Lower leg skin (tissue), 4 donors: ENCODE measurements around the gene CMIP. TPM values are rescaled to one million over a fixed set of nuclear protein-coding genes. Genes with fewer than 3 reads are reported as not detected.

Experiments
- DNase-seq, 2 donors: peaks; one replicate each; pipeline ENCODE4 v3.0.0-alpha.2; 2019; ENCODE audit warnings: low spot score in 2 of 2
- H3K4me3 ChIP-seq: fragments of 200-600 bp; sonication (generic); 2 replicates; pipeline ENCODE4 v1.5.1; 2017; ENCODE audit warnings: mild to moderate bottlenecking, low read depth; ENCODE audit not compliant: poor library complexity, severe bottlenecking
- POLR2A ChIP-seq, 2 donors: fragments of 450-650 bp; IDR thresholded peaks; one replicate each; pipeline ENCODE4 v1.6.1; 2016 to 2017; ENCODE audit warnings: antibody characterized with exemption in 2 of 2, mild to moderate bottlenecking in 1 of 2, moderate library complexity in 1 of 2
- WGBS, 2 donors: methylation state at CpG; one replicate each; pipeline ENCODE4 v1.1.5; 2018; 5-methylcytosine and 5-hydroxymethylcytosine counted together
- intact Hi-C: fragments of 100-400 bp; cut with DNase I; formaldehyde crosslinking; loops from one replicate; pipeline ENCODE4 v1.15.0; 2023; ENCODE audit warnings: low total_unique reads
- total RNA-seq, 4 donors: library from RNA; depleted of rRNA; stranded (reverse); fragments of >200 nt; gene quantifications; one replicate each; pipeline ENCODE4 v1.1.0, GENCODE V29; 2016
- TF ChIP-seq, protein P1 (sequence below), 3 donors: fragments of 450-650 bp; IDR thresholded peaks; one replicate each; pipeline ENCODE4 v1.5.1; 2016; ENCODE audit warnings: antibody characterized with exemption in 3 of 3, mild to moderate bottlenecking in 3 of 3, moderate library complexity in 2 of 3

Gene CMIP
- total RNA-seq, 4 donors from 2014 or later = 53.7 to 115 (median 77.4) TPM

GRCh38 chr16:81641395-81642106 lies 196.9 kb downstream of the CMIP start:
- no peak for TF ChIP-seq POLR2A (IDR thresholded peaks at IDR 0.05)
- TF ChIP-seq, protein P1, sequence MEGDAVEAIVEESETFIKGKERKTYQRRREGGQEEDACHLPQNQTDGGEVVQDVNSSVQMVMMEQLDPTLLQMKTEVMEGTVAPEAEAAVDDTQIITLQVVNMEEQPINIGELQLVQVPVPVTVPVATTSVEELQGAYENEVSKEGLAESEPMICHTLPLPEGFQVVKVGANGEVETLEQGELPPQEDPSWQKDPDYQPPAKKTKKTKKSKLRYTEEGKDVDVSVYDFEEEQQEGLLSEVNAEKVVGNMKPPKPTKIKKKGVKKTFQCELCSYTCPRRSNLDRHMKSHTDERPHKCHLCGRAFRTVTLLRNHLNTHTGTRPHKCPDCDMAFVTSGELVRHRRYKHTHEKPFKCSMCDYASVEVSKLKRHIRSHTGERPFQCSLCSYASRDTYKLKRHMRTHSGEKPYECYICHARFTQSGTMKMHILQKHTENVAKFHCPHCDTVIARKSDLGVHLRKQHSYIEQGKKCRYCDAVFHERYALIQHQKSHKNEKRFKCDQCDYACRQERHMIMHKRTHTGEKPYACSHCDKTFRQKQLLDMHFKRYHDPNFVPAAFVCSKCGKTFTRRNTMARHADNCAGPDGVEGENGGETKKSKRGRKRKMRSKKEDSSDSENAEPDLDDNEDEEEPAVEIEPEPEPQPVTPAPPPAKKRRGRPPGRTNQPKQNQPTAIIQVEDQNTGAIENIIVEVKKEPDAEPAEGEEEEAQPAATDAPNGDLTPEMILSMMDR (IDR thresholded peaks at IDR 0.05) = no peak
- WGBS, 2 donors = 80 to 81% methylated on average over 18 of the region's 18 CpGs
- no peak for DNase-seq
- no peak overlapping the region for H3K4me3 ChIP-seq
- intact Hi-C loops = loop anchor here (10.0 kb wide), 1 partner anchor 207 kb away; no protein-coding TSS in a partner anchor

GRCh38 chr16:81642107-81642436 lies 197.5 kb downstream of the CMIP start:
- intact Hi-C loops = loop anchor here (10.0 kb wide), 1 partner anchor 207 kb away; no protein-coding TSS in a partner anchor
- no peak overlapping the region for H3K4me3 ChIP-seq
- TF ChIP-seq, protein P1 (IDR thresholded peaks at IDR 0.05) = no peak
- no peak for TF ChIP-seq POLR2A (IDR thresholded peaks at IDR 0.05)
- DNase-seq = no peak
- WGBS, 2 donors = 88 to 99% methylated on average over 4 of the region's 4 CpGs

DNA sequence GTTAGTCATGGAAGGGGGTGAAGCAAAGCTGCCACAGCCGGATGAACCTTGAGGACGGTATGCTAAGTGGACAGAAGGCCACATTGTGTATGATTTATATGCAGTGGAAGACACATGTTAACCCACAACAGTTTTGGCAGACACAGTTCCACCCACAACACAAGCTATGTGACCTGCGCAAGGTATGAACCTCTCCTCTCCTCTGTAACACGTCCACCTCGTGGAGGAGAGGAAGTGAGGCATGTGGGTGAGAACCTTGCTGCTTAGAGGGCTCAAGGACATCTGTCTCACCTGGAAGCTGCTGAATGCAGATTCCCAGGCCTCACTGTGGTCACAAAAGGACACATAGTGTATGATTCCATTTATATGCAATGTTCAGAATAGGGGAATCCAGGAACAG lies 198.3 kb downstream of the CMIP start:
- WGBS, 2 donors = 75 to 81% methylated on average over 5 of the region's 5 CpGs
- TF ChIP-seq POLR2A (IDR thresholded peaks at IDR 0.05) = no peak
- H3K4me3 ChIP-seq = no peak overlapping the region
- DNase-seq = no peak
- intact Hi-C loops = loop anchor here (10.0 kb wide), 1 partner anchor 208 kb away; no protein-coding TSS in a partner anchor

- DNase-seq = peak; percentile 60 to 92
- WGBS, 2 donors = 45 to 47% methylated on average over 16 to 19 of the region's 20 CpGs
- no peak overlapping the region for H3K4me3 ChIP-seq
- intact Hi-C loops = loop anchor here (10.0 kb wide), 1 partner anchor 210 kb away; no protein-coding TSS in a partner anchor
- no peak for TF ChIP-seq POLR2A (IDR thresholded peaks at IDR 0.05)
- TF ChIP-seq, protein P1 (IDR thresholded peaks at IDR 0.05) = no peak
These were observed 200.7 kb downstream of the CMIP start for GRCh38 chr16:81645266-81645694.

- H3K4me3 ChIP-seq = no peak overlapping the region
- TF ChIP-seq, protein P1 (IDR thresholded peaks at IDR 0.05) = no peak
- TF ChIP-seq POLR2A (IDR thresholded peaks at IDR 0.05) = no peak
- no peak for DNase-seq
- intact Hi-C loops = loop anchor here (10.0 kb wide), 1 partner anchor 211 kb away; no protein-coding TSS in a partner anchor
- WGBS, 2 donors = 79 to 83% methylated on average over 4 of the region's 4 CpGs
These were observed 201.3 kb downstream of the CMIP start for GRCh38 chr16:81645925-81646324.

DNA sequence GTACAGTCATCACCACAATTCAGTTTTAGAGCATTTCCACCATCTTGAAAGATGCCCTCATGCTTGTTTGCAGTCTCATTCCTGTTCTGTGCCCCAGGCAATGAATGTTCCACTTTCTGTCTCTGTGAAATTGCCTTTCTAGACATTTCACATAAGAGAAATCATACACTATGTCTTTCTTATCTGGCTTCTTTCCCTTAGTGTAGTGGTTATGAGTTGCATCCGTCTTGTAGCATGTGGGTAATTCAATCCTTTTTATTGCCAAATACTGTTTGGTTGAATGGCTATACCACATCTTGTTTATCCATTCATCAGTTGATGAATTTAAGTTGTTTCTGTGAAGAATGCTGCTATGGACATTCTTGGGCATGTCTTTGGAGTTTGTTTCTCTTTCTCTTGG lies 202.0 kb downstream of the CMIP start:
- 34 to 66% methylated on average over 1 of the region's 1 CpG for WGBS, 2 donors
- H3K4me3 ChIP-seq = no peak overlapping the region
- intact Hi-C loops = loop anchor here (10.0 kb wide), 1 partner anchor 212 kb away; no protein-coding TSS in a partner anchor
- no peak for DNase-seq
- TF ChIP-seq, protein P1 (IDR thresholded peaks at IDR 0.05) = no peak
- no peak for TF ChIP-seq POLR2A (IDR thresholded peaks at IDR 0.05)
